B cell (primary cell): ENCODE results near the gene NAP1L5. TPM values are rescaled to one million over a fixed set of nuclear protein-coding genes. Genes with fewer than 3 reads are reported as not detected.

ENCODE experiments used
- ATAC-seq: fragments of 200-7000 bp; cut with Tn5 transposase; one replicate; pipeline ENCODE4 v1.10.0; 2021; ENCODE audit warnings: low read depth, mild to moderate bottlenecking, moderate number of reproducible peaks, moderate library complexity
- CTCF ChIA-PET: fragments of 350-600 bp; sonication (Branson Sonifier 250); formaldehyde crosslinking; loops from one replicate; lab custom pipeline; 2021; ENCODE audit warnings: antibody characterized with exemption, inconsistent platforms; lab: Charles Lee
- POLR2A ChIA-PET: fragments of 350-600 bp; sonication (Branson Sonifier 250); formaldehyde crosslinking; loops from one replicate; lab custom pipeline; 2021; ENCODE audit warnings: antibody characterized with exemption; lab: Charles Lee
- DNase-seq: peaks from one replicate; pipeline ENCODE4 v3.0.0; 2013
- H2AFZ ChIP-seq: 2 replicates; pipeline ENCODE4 v1.6.1; 2012; ENCODE audit warnings: mild to moderate bottlenecking, low read depth, low read length; ENCODE audit not compliant: insufficient read depth, poor library complexity, severe bottlenecking
- H3K27ac ChIP-seq, 2 donors: 1 replicate in 1 of 2; 2 replicates in 1 of 2; pipeline ENCODE4 v1.5.1; 2012 to 2013; ENCODE audit warnings: low read length in 2 of 2, mild to moderate bottlenecking in 2 of 2, moderate library complexity in 1 of 2
- H3K27me3 ChIP-seq, 4 experiments: fragments of 200-600 bp in 1 of 4; sonication (generic) in 1 of 4; replicated peaks in 1 of 4; 1 replicate in 2 of 4; 2 replicates in 2 of 4; pipeline versions ENCODE4 v1.6.1 to v1.7.0; 2013 to 2016; ENCODE audit warnings: low read length in 3 of 4, mild to moderate bottlenecking in 2 of 4, mixed read lengths in 1 of 4, moderate library complexity in 1 of 4; ENCODE audit not compliant: insufficient read depth in 4 of 4, control insufficient read depth in 3 of 4; ENCODE audit errors: control extremely low read depth in 1 of 4
- H3K36me3 ChIP-seq, 2 experiments: replicated peaks in 1 of 2; 1 replicate in 1 of 2; 2 replicates in 1 of 2; pipeline versions ENCODE4 v1.6.1 to v1.7.1; 2013; ENCODE audit warnings: low read length in 1 of 2; ENCODE audit not compliant: insufficient read depth in 2 of 2, control insufficient read depth in 1 of 2; ENCODE audit errors: control extremely low read depth in 1 of 2, extremely low read depth in 1 of 2
- H3K4me1 ChIP-seq, 2 donors: fragments of 200-600 bp in 1 of 2; sonication (generic) in 1 of 2; 1 replicate in 1 of 2; 2 replicates in 1 of 2; pipeline versions ENCODE4 v1.5.1 to v1.6.1; 2013 to 2017; ENCODE audit warnings: low read length in 2 of 2; ENCODE audit not compliant: control insufficient read depth in 2 of 2, insufficient read depth in 2 of 2
- H3K4me2 ChIP-seq: replicated peaks from 2 replicates; pipeline ENCODE3; 2012; ENCODE audit warnings: mild to moderate bottlenecking, low read depth, low read length; ENCODE audit not compliant: poor library complexity, severe bottlenecking
- H3K4me3 ChIP-seq, 5 experiments: fragments of 200-600 bp in 1 of 5; sonication (generic) in 1 of 5; 1 replicate in 3 of 5; 2 replicates in 2 of 5; pipeline versions ENCODE4 v1.5.1 to v1.7.0; 2011 to 2016; ENCODE audit warnings: low read length in 4 of 5, mild to moderate bottlenecking in 4 of 5, low read depth in 2 of 5, control low read depth in 1 of 5, moderate library complexity in 1 of 5; ENCODE audit not compliant: insufficient read depth in 1 of 5; ENCODE audit errors: control extremely low read depth in 1 of 5, extremely low read depth in 1 of 5
- H3K79me2 ChIP-seq: fragments of 200-600 bp; sonication (generic); one replicate; pipeline ENCODE4 v1.6.0; 2016; ENCODE audit warnings: low read length; ENCODE audit not compliant: control insufficient read depth, insufficient read depth
- H3K9ac ChIP-seq: fragments of 200-600 bp; sonication (generic); 2 replicates; pipeline ENCODE4 v1.6.1; 2017; ENCODE audit warnings: mild to moderate bottlenecking, low read length, moderate library complexity
- H3K9me3 ChIP-seq, 3 donors: one replicate each; pipeline versions ENCODE4 v1.6.1 to v1.7.1; 2013; ENCODE audit warnings: low read length in 2 of 3; ENCODE audit not compliant: control insufficient read depth in 2 of 3, insufficient read depth in 1 of 3; ENCODE audit errors: control extremely low read depth in 1 of 3
- H4K20me1 ChIP-seq: 2 replicates; pipeline ENCODE4 v1.6.0; 2012; ENCODE audit warnings: mild to moderate bottlenecking, low read length; ENCODE audit not compliant: insufficient read depth, control insufficient read depth, poor library complexity, severe bottlenecking
- H3K27ac Mint-ChIP-seq: one replicate; pipeline ENCODE4 v1.8.0; 2021; ENCODE audit warnings: mixed read lengths
- H3K27me3 Mint-ChIP-seq: one replicate; pipeline ENCODE4 v1.8.0; 2021; ENCODE audit warnings: mixed read lengths
- H3K4me1 Mint-ChIP-seq: one replicate; pipeline ENCODE4 v1.8.0; 2021; ENCODE audit warnings: mixed read lengths
- H3K4me3 Mint-ChIP-seq: one replicate; pipeline ENCODE4 v1.8.0; 2021; ENCODE audit warnings: mixed read lengths
- H3K9me3 Mint-ChIP-seq: one replicate; pipeline ENCODE4 v1.8.0; 2022; ENCODE audit warnings: mixed read lengths; ENCODE audit not compliant: insufficient read depth
- CTCF ChIP-seq: fragments of 200-600 bp; IDR thresholded peaks from one replicate; pipeline ENCODE4 v1.8.0; 2022; ENCODE audit warnings: antibody characterized with exemption, mild to moderate bottlenecking
- EZH2 ChIP-seq: IDR thresholded peaks from 2 replicates; pipeline ENCODE4 v1.6.1; 2012; ENCODE audit warnings: borderline replicate concordance, low read depth, mild to moderate bottlenecking, moderate library complexity, low read length; ENCODE audit not compliant: insufficient read depth, poor library complexity, severe bottlenecking
- WGBS: methylation state at CpG from one replicate; pipeline ENCODE4 v1.1.5; 2013; ENCODE audit warnings: missing lambda C conversion rate; ENCODE audit not compliant: insufficient coverage; 5-methylcytosine and 5-hydroxymethylcytosine counted together
- intact Hi-C: fragments of 100-400 bp; cut with micrococcal nuclease; formaldehyde crosslinking; loops from one replicate; pipeline ENCODE4 v1.10.0; 2022
- polyA plus RNA-seq: library from polyadenylated mRNA; depleted of rRNA; stranded (reverse); fragments of >200 nt; gene quantifications from 2 replicates; pipeline ENCODE4 v1.2.3, GENCODE V29; 2012
- total RNA-seq, 2 donors: library from RNA; stranded (reverse); fragments of 120-200 nt in 1 of 2; gene quantifications; 1 replicate in 1 of 2; 2 replicates in 1 of 2; pipeline versions ENCODE4 v1.2.3 to v1.2.4, GENCODE V29; 2013 to 2022

The NAP1L5 gene
- total and polyA plus RNA-seq, 2 donors (not counting 1 experiment from before 2014, with no cell fraction given): 1.5 to 1.7 TPM

GRCh38 chr4:88646528-88647280, 50.9 kb downstream of the NAP1L5 start:
- Histone ChIP-seq H3K27ac (no peak overlapping the region), H3K79me2 (peaks cover 3% of the 10 kb centered on the region), H3K4me2 (no peak overlapping the region), H3K9me3 (peaks cover 3 to 8% (median 5%) of the 10 kb centered on the region in 3 donors), H3K9ac (no peak overlapping the region), H3K27me3 (no peaks in the 10 kb centered on the region), H2AFZ (no peak overlapping the region), H3K36me3 (peaks cover 0 to 4% of the 10 kb centered on the region in 2 experiments), H4K20me1 (peaks cover 26% of the 10 kb centered on the region), H3K4me1 (peaks cover under 1 to 1% of the 10 kb centered on the region in 2 donors), H3K4me3 (no peak overlapping the region)
- ChIA-PET POLR2A (no interaction called here), CTCF (no interaction called here)
- ATAC-seq: no peak
- Mint-ChIP-seq H3K27ac (no peak overlapping the region), H3K4me3 (no peak overlapping the region), H3K4me1 (peaks cover 14% of the 10 kb centered on the region), H3K9me3 (peaks cover 5% of the 10 kb centered on the region), H3K27me3 (no peaks in the 10 kb centered on the region)
- WGBS: 97% methylated on average over 7 of the region's 7 CpGs
- no peak for DNase-seq
- TF ChIP-seq CTCF (no peak), EZH2 (no peak)
- intact Hi-C loops: no loop called here

- no peak for DNase-seq
- no peak for TF ChIP-seq CTCF
- TF ChIP-seq EZH2: no peak
- Histone ChIP-seq H3K4me3 (no peak overlapping the region), H4K20me1 (peaks cover 26% of the 10 kb centered on the region), H3K27me3 (no peaks in the 10 kb centered on the region), H2AFZ (no peak overlapping the region), H3K4me2 (no peak overlapping the region), H3K9me3 (peaks cover 5 to 8% (median 6%) of the 10 kb centered on the region in 3 donors), H3K79me2 (peaks cover 5% of the 10 kb centered on the region), H3K27ac (no peak overlapping the region), H3K9ac (no peak overlapping the region), H3K36me3 (peaks cover 0 to 4% of the 10 kb centered on the region in 2 experiments), H3K4me1 (peaks cover 4 to 9% of the 10 kb centered on the region in 2 donors)
- no peak for ATAC-seq
- H3K27me3 Mint-ChIP-seq: no peaks in the 10 kb centered on the region
- 100% methylated on average over 1 of the region's 1 CpG for WGBS
- peaks cover 5% of the 10 kb centered on the region for H3K9me3 Mint-ChIP-seq
- no peak overlapping the region for H3K27ac Mint-ChIP-seq
- intact Hi-C loops: no loop called here
- POLR2A ChIA-PET: no interaction called here
- CTCF ChIA-PET: no interaction called here
- H3K4me3 Mint-ChIP-seq: no peak overlapping the region
- peaks cover 18% of the 10 kb centered on the region for H3K4me1 Mint-ChIP-seq
Observed at GRCh38 chr4:88645994-88646393, 51.6 kb downstream of the NAP1L5 start.
